Left ventricle myocardium inferior (tissue), 1 donor: ENCODE results near the gene CNKSR1. TPM values are rescaled to one million over a fixed set of nuclear protein-coding genes. Genes with fewer than 3 reads are reported as not detected.
A peak's percentile ranks its signal among the peaks of the same experiment; 100 is the strongest.

Source experiments
- DNase-seq: peaks from one replicate; pipeline ENCODE4 v3.0.0-alpha.2; 2020
- H3K27ac ChIP-seq: fragments of 200-600 bp; replicated peaks from 2 replicates; pipeline ENCODE4 v1.8.0; 2021
- H3K27me3 ChIP-seq: fragments of 200-600 bp; 2 replicates; pipeline ENCODE4 v1.8.0; 2021; ENCODE audit warnings: low read depth
- H3K36me3 ChIP-seq: fragments of 200-600 bp; 2 replicates; pipeline ENCODE4 v1.8.0; 2021
- H3K4me1 ChIP-seq: fragments of 200-600 bp; 2 replicates; pipeline ENCODE4 v1.8.0; 2021
- H3K4me3 ChIP-seq: fragments of 200-600 bp; 2 replicates; pipeline ENCODE4 v1.8.0; 2021; ENCODE audit warnings: mild to moderate bottlenecking, moderate library complexity
- H3K9me3 ChIP-seq: fragments of 200-600 bp; replicated peaks from 2 replicates; pipeline ENCODE4 v1.8.0; 2021
- intact Hi-C: fragments of 100-400 bp; cut with micrococcal nuclease; formaldehyde crosslinking; loops from one replicate; pipeline ENCODE4 v1.11.0; 2022
- total RNA-seq: library from RNA; stranded (reverse); fragmentation: NEBNext Ultra II Directional; extraction: Animal tissue kit (Norgen Biotek cat#: 25700); gene quantifications from one replicate; pipeline ENCODE4 v1.2.1, GENCODE V29; 2021
- TF ChIP-seq, protein P1 (sequence below): fragments of 200-600 bp; IDR thresholded peaks from 2 replicates; pipeline ENCODE4 v1.8.0; 2021; ENCODE audit warnings: antibody characterized with exemption, mild to moderate bottlenecking, borderline replicate concordance
- donor health status: DM: no; HTN: yes; CAD: no; lungs with severe emphysema.

Gene CNKSR1
- total RNA-seq, 1 donor from 2014 or later: 1.8 TPM

DNA sequence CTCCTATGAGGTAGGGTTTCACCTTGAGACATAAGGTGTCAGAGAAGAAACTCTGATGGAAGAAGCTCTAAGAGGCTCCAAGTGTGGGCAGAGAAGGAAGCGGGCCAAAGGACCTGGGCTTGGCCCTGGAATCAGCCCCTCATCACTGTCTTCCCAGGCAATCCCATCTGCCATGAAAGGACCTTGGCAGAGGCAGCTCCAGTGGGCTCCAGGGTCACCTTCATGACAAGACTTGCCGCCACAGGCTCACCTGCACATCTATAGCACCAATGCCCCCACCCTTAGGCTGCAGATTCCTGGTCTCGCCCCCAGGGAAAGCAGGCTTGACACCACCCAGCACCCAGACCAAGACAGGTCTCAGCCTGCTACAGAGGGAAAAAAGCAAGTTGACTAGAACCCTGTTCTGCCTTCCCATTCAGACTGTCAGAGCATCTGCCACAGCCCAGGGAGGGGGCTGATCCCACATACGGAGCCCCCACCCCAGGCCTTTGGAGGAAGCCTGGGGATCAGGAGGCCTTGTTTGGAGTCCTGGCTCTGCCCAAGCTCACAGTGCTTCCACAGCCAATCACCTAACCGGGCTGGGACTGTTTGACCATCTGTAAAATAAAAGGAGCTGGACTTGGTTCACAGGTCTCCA lies 18.9 kb upstream of the CNKSR1 start:
- H3K4me1 ChIP-seq: peaks cover 90% of the 10 kb centered on the region
- H3K9me3 ChIP-seq: no peaks in the 10 kb centered on the region
- TF ChIP-seq, protein P1, sequence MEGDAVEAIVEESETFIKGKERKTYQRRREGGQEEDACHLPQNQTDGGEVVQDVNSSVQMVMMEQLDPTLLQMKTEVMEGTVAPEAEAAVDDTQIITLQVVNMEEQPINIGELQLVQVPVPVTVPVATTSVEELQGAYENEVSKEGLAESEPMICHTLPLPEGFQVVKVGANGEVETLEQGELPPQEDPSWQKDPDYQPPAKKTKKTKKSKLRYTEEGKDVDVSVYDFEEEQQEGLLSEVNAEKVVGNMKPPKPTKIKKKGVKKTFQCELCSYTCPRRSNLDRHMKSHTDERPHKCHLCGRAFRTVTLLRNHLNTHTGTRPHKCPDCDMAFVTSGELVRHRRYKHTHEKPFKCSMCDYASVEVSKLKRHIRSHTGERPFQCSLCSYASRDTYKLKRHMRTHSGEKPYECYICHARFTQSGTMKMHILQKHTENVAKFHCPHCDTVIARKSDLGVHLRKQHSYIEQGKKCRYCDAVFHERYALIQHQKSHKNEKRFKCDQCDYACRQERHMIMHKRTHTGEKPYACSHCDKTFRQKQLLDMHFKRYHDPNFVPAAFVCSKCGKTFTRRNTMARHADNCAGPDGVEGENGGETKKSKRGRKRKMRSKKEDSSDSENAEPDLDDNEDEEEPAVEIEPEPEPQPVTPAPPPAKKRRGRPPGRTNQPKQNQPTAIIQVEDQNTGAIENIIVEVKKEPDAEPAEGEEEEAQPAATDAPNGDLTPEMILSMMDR: no peak
- peak overlapping the region; percentile 98 for H3K27ac ChIP-seq
- H3K27me3 ChIP-seq: peaks cover 3% of the 10 kb centered on the region
- peak overlapping the region; percentile 68 for H3K4me3 ChIP-seq
- no peak for DNase-seq
- intact Hi-C loops: no loop called here
- no peaks in the 10 kb centered on the region for H3K36me3 ChIP-seq

DNA sequence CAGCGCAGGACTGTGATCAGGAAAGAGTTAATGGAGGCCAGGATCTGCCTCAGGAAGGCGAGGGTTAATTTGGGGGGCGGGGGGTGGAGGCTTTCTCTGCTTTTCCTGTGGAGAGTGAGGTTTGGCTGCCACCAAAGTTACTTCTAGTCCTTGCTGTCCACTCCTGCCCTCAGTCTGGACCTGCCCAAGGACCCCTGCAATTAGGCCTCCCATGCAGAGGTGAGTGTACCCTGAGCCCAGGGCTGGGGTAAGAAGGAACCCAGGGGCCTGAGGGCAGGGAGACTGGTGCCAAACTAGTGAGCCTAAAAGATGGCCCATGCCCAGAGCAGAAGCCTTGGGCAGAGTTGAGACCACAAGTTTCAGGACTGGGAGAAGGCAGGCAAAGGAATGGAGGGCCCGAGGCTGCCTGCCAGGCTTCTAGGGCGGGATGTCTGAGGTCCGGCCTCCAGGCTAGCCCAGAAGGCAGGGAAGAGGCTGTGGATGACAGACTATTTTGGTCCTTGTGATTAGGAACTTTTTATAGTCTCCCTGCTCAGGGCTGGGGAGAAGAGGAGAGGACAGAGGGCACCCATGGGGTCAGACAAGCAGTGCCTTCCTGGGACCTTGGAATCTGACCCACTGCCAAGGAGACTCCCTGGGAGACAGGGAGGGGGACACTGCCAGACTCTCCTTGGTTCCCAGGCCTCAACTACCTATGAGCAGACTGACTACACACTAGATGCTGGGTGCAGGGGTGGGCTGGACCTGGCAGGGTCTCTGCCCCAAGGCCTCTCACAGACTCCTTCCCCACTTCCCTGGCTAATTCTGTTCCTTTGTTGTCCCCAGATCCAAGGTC lies 18.2 kb upstream of the CNKSR1 start, which contains the start of gene FAM110D:
Gene FAM110D (plus strand): TSS at position 172 of the 835 bp plus-strand sequence. CDS start 2,213 bp downstream, outside the sequence.
- Histone ChIP-seq H3K27me3 (peaks cover 3% of the 10 kb centered on the region), H3K36me3 (no peaks in the 10 kb centered on the region), H3K4me3 (peak within 1 kb of the TSS; percentile 68), H3K4me1 (peaks cover 93% of the 10 kb centered on the region), H3K9me3 (no peaks in the 10 kb centered on the region), H3K27ac (peak within 1 kb of the TSS; percentile 98)
- peak; percentile 63 for DNase-seq
- intact Hi-C loops: no loop called here
- TF ChIP-seq, protein P1: no peak

DNA sequence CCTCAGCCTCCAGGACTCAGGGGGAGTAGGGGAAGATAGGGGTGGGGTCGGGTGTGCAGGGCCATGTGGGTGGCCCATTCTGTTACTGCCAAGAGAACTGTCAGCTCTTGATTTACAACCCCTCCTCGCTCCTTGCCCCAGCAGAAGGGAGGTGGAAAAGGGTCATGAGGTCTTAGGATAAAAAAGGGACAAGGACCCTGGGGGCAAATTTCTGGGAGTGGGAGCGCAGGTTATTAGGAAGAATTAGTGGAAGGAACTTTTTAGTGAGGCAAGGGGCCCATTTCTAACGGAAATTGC lies 17.6 kb upstream of the CNKSR1 start:
- Histone ChIP-seq H3K27me3 (peaks cover 3% of the 10 kb centered on the region), H3K4me1 (peaks cover 93% of the 10 kb centered on the region), H3K36me3 (no peaks in the 10 kb centered on the region), H3K27ac (peak overlapping the region; percentile 98), H3K4me3 (peak overlapping the region; percentile 68), H3K9me3 (no peaks in the 10 kb centered on the region)
- TF ChIP-seq, protein P1: no peak
- DNase-seq: no peak
- intact Hi-C loops: no loop called here

DNA sequence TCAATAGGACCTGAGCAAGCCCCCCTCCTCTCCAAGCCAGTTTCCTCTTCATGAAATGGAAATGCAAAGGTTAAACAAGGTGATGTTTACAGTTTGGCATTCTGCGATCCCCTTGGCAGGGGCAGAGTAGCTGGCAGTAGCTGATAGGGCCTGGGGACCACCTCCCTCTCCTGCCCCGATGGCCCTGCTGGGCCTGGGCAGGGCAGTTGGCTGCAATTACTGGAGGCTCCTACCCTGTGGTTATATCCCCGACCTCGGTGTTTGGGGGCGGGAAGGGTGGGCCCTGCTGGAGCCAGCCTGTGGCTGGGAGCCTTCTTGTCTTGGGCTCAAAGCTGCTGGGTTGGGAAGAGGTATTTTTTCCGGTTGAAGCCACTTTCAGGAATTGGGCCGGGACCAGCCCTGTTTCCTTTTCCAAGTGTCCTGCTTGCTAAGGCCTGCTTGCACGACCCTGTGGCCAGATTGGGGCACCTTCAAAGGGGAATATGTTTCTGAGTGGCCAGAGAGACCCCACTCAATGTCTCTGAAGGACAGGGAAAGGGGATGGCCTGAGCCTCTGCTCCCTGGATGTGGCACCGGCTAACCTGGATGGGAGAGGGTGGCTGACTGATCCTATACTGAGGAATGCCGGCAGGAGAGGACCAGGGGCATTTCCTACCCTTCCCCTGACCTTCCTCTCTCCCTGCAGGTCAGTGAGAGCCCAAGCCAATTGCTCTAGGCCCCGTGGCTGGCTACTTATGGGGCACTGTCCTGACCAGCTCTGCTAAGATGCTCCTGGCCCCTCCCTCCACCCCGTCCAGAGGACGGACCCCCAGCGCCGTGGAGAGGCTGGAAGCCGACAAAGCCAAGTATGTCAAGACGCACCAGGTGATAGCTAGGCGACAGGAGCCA lies 16.5 kb upstream of the CNKSR1 start:
- Histone ChIP-seq H3K4me1 (peaks cover 84% of the 10 kb centered on the region), H3K36me3 (no peaks in the 10 kb centered on the region), H3K27me3 (peaks cover 3% of the 10 kb centered on the region), H3K27ac (peak overlapping the region; percentile 98), H3K4me3 (peak overlapping the region; percentile 68), H3K9me3 (no peaks in the 10 kb centered on the region)
- TF ChIP-seq, protein P1: no peak
- no peak for DNase-seq
- intact Hi-C loops: no loop called here
